GM12865 (cell line): ENCODE data around the gene MAP4K2.

Source experiments
- DNase-seq: peaks from one replicate; pipeline ENCODE4 v3.0.0; 2010; ENCODE audit warnings: low read depth
- H3K4me3 ChIP-seq: 2 replicates; pipeline ENCODE4 v1.5.1; 2011; ENCODE audit warnings: mild to moderate bottlenecking, low read depth, low read length, control low read depth
- TF ChIP-seq, protein P1 (sequence below): IDR thresholded peaks from 2 replicates; pipeline ENCODE4 v1.5.1; 2011; ENCODE audit warnings: low read length, control low read depth, low read depth, inconsistent platforms; ENCODE audit not compliant: insufficient read depth; ENCODE audit errors: missing control alignments

MAP4K2 gene

GRCh38 chr11:64739871-64740270, 63.1 kb downstream of the MAP4K2 start:
- H3K4me3 ChIP-seq, result no peak overlapping the region
- DNase-seq, result no peak
- TF ChIP-seq, protein P1, sequence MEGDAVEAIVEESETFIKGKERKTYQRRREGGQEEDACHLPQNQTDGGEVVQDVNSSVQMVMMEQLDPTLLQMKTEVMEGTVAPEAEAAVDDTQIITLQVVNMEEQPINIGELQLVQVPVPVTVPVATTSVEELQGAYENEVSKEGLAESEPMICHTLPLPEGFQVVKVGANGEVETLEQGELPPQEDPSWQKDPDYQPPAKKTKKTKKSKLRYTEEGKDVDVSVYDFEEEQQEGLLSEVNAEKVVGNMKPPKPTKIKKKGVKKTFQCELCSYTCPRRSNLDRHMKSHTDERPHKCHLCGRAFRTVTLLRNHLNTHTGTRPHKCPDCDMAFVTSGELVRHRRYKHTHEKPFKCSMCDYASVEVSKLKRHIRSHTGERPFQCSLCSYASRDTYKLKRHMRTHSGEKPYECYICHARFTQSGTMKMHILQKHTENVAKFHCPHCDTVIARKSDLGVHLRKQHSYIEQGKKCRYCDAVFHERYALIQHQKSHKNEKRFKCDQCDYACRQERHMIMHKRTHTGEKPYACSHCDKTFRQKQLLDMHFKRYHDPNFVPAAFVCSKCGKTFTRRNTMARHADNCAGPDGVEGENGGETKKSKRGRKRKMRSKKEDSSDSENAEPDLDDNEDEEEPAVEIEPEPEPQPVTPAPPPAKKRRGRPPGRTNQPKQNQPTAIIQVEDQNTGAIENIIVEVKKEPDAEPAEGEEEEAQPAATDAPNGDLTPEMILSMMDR, result no peak

DNA sequence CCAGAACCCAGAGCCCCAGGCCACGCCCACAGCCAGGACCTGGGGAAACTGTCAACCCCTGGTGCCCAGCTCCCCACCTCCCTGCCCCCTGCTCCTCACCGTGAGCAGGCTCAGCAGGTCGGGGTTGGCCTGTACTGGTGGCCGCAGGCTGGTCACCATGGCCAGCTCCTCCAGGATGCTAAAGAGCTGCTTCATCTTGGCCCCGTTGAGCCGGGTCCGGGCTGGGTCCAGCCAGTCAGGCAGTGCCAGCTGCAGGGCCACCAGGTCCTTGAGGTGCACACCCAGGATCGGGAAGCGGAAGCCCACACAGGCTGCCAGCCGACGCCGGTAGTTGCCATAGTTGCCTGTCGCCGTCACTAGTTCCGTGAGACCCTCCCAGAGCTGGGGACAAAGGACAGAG, 66.4 kb downstream of the MAP4K2 start:
- no peak overlapping the region for H3K4me3 ChIP-seq
- TF ChIP-seq, protein P1, result no peak
- DNase-seq, result no peak

GRCh38 chr11:64735725-64736259, 67.2 kb downstream of the MAP4K2 start:
- H3K4me3 ChIP-seq, result no peak overlapping the region
- DNase-seq, result no peak
- TF ChIP-seq, protein P1, result no peak
